ENCODE measurements around the gene TCL1A.

DNA sequence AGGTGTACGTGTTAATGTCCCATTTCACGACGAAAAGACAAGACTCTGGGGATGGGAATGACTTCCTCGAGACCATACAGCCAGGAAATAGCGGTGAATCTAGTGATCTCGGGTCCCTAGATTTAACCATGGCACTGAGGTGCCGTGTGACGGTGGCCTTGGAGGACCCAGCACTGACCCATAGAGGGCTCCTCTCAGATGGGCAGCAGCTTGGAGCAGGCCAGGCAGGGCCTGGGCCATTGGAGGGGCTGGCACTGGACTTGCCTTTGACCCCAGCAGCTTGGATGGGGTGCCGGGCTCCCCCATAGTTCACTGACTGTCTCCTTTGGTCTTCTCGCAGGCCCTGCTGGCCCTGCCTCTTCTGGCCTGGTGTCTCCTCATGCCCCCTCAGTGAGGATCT lies 22.3 kb downstream of the TCL1A start:
- TF ChIP-seq, protein P1, sequence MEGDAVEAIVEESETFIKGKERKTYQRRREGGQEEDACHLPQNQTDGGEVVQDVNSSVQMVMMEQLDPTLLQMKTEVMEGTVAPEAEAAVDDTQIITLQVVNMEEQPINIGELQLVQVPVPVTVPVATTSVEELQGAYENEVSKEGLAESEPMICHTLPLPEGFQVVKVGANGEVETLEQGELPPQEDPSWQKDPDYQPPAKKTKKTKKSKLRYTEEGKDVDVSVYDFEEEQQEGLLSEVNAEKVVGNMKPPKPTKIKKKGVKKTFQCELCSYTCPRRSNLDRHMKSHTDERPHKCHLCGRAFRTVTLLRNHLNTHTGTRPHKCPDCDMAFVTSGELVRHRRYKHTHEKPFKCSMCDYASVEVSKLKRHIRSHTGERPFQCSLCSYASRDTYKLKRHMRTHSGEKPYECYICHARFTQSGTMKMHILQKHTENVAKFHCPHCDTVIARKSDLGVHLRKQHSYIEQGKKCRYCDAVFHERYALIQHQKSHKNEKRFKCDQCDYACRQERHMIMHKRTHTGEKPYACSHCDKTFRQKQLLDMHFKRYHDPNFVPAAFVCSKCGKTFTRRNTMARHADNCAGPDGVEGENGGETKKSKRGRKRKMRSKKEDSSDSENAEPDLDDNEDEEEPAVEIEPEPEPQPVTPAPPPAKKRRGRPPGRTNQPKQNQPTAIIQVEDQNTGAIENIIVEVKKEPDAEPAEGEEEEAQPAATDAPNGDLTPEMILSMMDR (IDR thresholded peaks at IDR 0.05), result no peak
- no peak for TF ChIP-seq POLR2A (IDR thresholded peaks at IDR 0.05)

Measured in adrenal gland (tissue), 5 donors.